ENCODE results near the gene PLCL1.

Gene PLCL1

GRCh38 chr2:197964720-197965119 is 160.3 kb downstream of the PLCL1 start:
- DNase-seq = no peak

GRCh38 chr2:197965756-197966155 is 161.4 kb downstream of the PLCL1 start:
- DNase-seq = no peak

GRCh38 chr2:197969391-197969893 is 165.0 kb downstream of the PLCL1 start:
- DNase-seq = no peak

- DNase-seq = no peak
Observed at GRCh38 chr2:197972061-197972460, 167.7 kb downstream of the PLCL1 start.

- no peak for DNase-seq
Observed at GRCh38 chr2:197972587-197972986, 168.2 kb downstream of the PLCL1 start.

- DNase-seq = no peak
Observed at GRCh38 chr2:197973772-197974171, 169.4 kb downstream of the PLCL1 start.

- DNase-seq = no peak
Observed at GRCh38 chr2:197975931-197976519, 171.6 kb downstream of the PLCL1 start.

- DNase-seq = no peak
Observed at GRCh38 chr2:197978971-197979370, 174.6 kb downstream of the PLCL1 start.

- DNase-seq = no peak
Observed at GRCh38 chr2:197982565-197982964, 178.2 kb downstream of the PLCL1 start.

GRCh38 chr2:197985029-197985638 is 180.7 kb downstream of the PLCL1 start:
- no peak for DNase-seq

- DNase-seq = no peak
Observed at GRCh38 chr2:197986977-197987376, 182.6 kb downstream of the PLCL1 start.

GRCh38 chr2:197990356-197990755 is 186.0 kb downstream of the PLCL1 start:
- no peak for DNase-seq

GRCh38 chr2:197992482-197993133 is 188.2 kb downstream of the PLCL1 start:
- DNase-seq = no peak

GRCh38 chr2:197993363-197993762 is 189.0 kb downstream of the PLCL1 start:
- no peak for DNase-seq

- peak in 1 of 2 experiments; percentile 26 for DNase-seq
Observed at GRCh38 chr2:197993830-197994229, 189.4 kb downstream of the PLCL1 start.

GRCh38 chr2:197994751-197995150 is 190.4 kb downstream of the PLCL1 start:
- no peak for DNase-seq

- no peak for DNase-seq
Observed at GRCh38 chr2:197996583-197996982, 192.2 kb downstream of the PLCL1 start.

- DNase-seq = no peak
Observed at GRCh38 chr2:197997083-197997541, 192.7 kb downstream of the PLCL1 start.

GRCh38 chr2:197998702-197999101 is 194.3 kb downstream of the PLCL1 start:
- peak; percentile 25 to 33 for DNase-seq

GRCh38 chr2:198000417-198000816 is 196.0 kb downstream of the PLCL1 start:
- DNase-seq = no peak

- no peak for DNase-seq
Observed at GRCh38 chr2:198004173-198004572, 199.8 kb downstream of the PLCL1 start.

- DNase-seq = peak; percentile 45 to 47
Observed at GRCh38 chr2:198004921-198005829, 200.8 kb downstream of the PLCL1 start.

- no peak for DNase-seq
Observed at GRCh38 chr2:198006733-198007132, 202.3 kb downstream of the PLCL1 start.

All from activated T-cell treated with anti-CD3 and anti-CD28 coated beads, Interleukin-2, amount 50 U/mL, for 48 hours (primary cell).